Ectodermal cell (in vitro differentiated cells): ENCODE results near the gene CLEC16A.

Experiments
- H3K27ac ChIP-seq: 2 replicates; pipeline ENCODE4 v1.7.0; 2013; ENCODE audit warnings: mild to moderate bottlenecking, low read depth, low read length; ENCODE audit not compliant: insufficient read depth, poor library complexity, severe bottlenecking
- H3K27me3 ChIP-seq: 2 replicates; pipeline ENCODE4 v1.7.0; 2013; ENCODE audit warnings: mild to moderate bottlenecking, low read length; ENCODE audit not compliant: insufficient read depth, control insufficient read depth, poor library complexity, severe bottlenecking
- H3K36me3 ChIP-seq: one replicate; pipeline ENCODE4 v1.7.0; 2013; ENCODE audit warnings: low read length; ENCODE audit not compliant: control insufficient read depth, insufficient read depth
- H3K4me1 ChIP-seq: one replicate; pipeline ENCODE4 v1.7.0; 2013; ENCODE audit warnings: low read length; ENCODE audit not compliant: control insufficient read depth, insufficient read depth
- H3K4me3 ChIP-seq: 2 replicates; pipeline ENCODE4 v1.7.0; 2013; ENCODE audit warnings: low read depth, low read length, control low read depth; ENCODE audit not compliant: insufficient read depth
- H3K9me3 ChIP-seq: 2 replicates; pipeline ENCODE4 v1.7.0; 2013; ENCODE audit warnings: mild to moderate bottlenecking, low read length, moderate library complexity; ENCODE audit not compliant: control insufficient read depth
- WGBS, 2 experiments: methylation state at CpG; one replicate each; pipeline ENCODE4 v1.1.7; 2013; ENCODE audit warnings: missing lambda C conversion rate in 2 of 2; 5-methylcytosine and 5-hydroxymethylcytosine counted together

CLEC16A gene

GRCh38 chr16:11225677-11226549, 281.5 kb downstream of the CLEC16A start:
- Histone ChIP-seq H3K27me3 (no peaks in the 10 kb centered on the region), H3K36me3 (no peaks in the 10 kb centered on the region), H3K9me3 (no peaks in the 10 kb centered on the region), H3K27ac (no peak overlapping the region), H3K4me3 (no peak overlapping the region), H3K4me1 (no peaks in the 10 kb centered on the region)
- WGBS, 2 experiments: 89 to 90% methylated on average over 18 of the region's 18 CpGs

GRCh38 chr16:11229432-11229831, 285.1 kb downstream of the CLEC16A start:
- no peak overlapping the region for H3K27ac ChIP-seq

GRCh38 chr16:11229906-11230305, 285.5 kb downstream of the CLEC16A start:
- H3K27me3 ChIP-seq: no peaks in the 10 kb centered on the region
- WGBS, 2 experiments: 92 to 94% methylated on average over 4 of the region's 4 CpGs
- no peaks in the 10 kb centered on the region for H3K4me1 ChIP-seq
- H3K9me3 ChIP-seq: no peaks in the 10 kb centered on the region
- no peaks in the 10 kb centered on the region for H3K36me3 ChIP-seq
- H3K4me3 ChIP-seq: no peak overlapping the region
- H3K27ac ChIP-seq: no peak overlapping the region

More at GRCh38 chr16:11229432-11229831, 285.1 kb downstream of the CLEC16A start:
- 79 to 88% methylated on average over 5 of the region's 5 CpGs for WGBS, 2 experiments
- no peaks in the 10 kb centered on the region for H3K36me3 ChIP-seq
- H3K4me1 ChIP-seq: no peaks in the 10 kb centered on the region
- no peaks in the 10 kb centered on the region for H3K27me3 ChIP-seq
- no peak overlapping the region for H3K4me3 ChIP-seq
- H3K9me3 ChIP-seq: no peaks in the 10 kb centered on the region

GRCh38 chr16:11231367-11231970, 287.1 kb downstream of the CLEC16A start:
- Histone ChIP-seq H3K36me3 (no peaks in the 10 kb centered on the region), H3K4me1 (no peaks in the 10 kb centered on the region), H3K4me3 (no peak overlapping the region), H3K27me3 (no peaks in the 10 kb centered on the region), H3K27ac (no peak overlapping the region), H3K9me3 (no peaks in the 10 kb centered on the region)
- WGBS, 2 experiments: 73 to 75% methylated on average over 10 of the region's 10 CpGs
